H54 (cell line): ENCODE measurements around the gene SIRPB2.
A peak's percentile ranks its signal among the peaks of the same experiment; 100 is the strongest.

Source experiments
- DNase-seq: peaks from one replicate; pipeline ENCODE4 v3.0.0; 2011; ENCODE audit warnings: low spot score, mixed read lengths; ENCODE audit not compliant: insufficient read length
- FAIRE-seq: peaks from 3 replicates; lab custom pipeline; 2011; peaks lifted over from hg19 to GRCh38; lab: Jason Lieb, UNC
- POLR2A ChIP-seq: IDR thresholded peaks from 2 replicates; pipeline ENCODE4 v1.6.1; 2011; ENCODE audit warnings: low read depth, mild to moderate bottlenecking, low read length

SIRPB2 gene

DNA sequence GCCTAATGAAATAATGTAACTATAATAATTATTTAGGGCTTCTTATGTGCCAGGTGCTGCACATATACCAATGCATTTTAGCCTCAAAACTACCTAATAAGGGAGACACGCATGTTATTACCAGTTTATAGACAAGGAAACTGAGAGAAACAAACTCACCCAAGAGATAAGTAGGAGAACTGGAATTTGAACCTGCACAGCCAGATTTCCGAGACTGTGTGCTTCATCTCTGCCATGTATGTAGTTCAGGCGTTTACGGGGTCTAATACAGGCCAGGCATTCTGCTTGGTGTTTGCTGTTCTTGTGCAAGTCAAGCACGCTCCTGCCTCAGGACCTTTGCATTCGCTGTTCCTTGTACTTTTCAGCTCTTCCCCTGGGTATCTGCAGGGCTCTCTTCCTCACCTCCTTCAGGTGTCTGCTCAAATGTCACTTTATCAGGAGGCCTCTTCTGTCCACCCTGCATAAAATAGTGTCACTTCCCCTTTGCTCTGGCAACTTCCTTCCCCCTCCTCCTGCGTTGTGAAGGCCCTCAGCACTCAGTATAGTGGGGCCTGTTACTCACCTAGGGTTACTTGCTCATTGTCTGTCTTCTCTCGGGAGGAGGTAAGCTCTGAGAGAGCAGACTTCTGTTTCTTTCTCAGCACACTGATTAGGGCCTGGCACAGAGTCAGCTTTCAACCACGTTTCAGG lies 18.5 kb downstream of the SIRPB2 start:
- FAIRE-seq = no peak
- TF ChIP-seq POLR2A = no peak
- DNase-seq = no peak

DNA sequence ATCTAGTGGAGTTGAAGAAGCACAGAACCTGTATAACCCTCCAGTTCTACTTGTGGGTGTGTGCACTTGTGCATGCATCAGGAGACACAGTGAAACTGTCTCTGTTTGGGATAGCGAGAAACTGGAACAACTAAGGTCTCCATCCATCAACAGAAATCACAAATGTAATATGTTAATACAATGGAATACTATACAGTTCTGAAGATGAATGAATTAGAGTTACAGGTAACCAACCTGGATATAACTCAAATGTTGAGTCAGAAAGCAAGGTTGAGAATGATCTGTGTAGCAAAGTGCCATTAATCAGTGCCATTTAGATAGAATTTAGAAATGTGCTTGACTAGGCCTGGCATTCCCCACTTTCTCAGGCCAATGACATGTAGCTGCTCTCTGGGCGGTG lies 20.0 kb downstream of the SIRPB2 start:
- FAIRE-seq (no peak), DNase-seq (no peak)
- TF ChIP-seq POLR2A = no peak

DNA sequence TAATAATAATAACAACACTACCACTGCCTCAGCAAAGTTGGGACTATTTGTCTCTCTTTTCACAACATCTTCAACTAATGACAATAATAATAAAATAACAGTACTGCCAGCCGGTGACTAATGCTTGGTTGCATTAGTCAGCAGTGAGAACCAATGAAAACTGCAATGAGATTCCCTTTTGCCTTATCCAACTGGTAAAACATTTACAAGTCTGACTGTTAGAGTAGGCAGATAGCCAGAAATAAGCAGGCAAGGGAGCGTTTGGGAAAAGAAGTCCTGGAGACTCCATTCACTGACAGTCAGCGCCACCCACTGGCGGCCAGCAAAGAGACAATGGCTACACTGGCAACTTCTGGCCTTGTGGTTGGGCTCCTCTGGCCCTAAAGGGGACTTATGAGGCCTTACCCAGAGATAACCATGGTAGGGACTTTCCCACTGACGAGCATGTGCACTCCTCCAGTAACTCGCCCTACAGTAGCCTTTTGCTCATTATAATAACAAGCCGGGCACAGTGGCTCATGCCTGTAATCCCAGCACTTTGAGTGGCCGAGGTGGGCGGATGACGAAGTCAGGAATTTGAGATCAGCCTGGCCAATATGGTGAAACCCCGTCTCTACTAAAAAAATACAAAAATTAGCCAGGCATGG lies 21.2 kb downstream of the SIRPB2 start:
- TF ChIP-seq POLR2A = no peak

DNA sequence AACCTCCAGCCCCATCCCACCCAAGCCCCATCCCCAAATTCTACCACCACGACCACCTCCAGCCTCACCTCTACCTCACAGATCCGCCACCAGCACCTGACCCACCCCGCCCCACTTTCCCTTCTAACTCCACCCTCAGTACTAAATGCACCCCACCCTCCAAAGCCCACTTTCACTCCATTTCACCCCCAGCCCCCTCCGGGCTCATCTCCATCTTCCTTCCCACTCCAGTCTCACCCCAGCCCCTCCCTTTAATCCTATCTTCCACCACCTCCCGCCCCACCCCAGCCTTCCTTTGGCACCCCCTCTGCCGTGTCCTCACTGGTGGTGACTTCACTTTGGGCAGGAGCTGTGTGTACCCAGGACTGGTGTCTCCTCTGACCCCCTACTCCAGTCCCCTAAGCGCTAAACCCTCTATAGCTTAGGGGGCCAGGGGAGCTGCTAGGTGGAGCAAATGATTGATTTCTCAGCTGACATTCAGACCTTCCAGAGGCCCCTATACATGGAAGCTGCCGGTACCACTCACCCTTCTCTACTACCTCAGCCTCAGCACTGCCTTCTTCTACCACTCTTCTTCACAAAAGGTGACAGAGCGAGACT lies 21.8 kb downstream of the SIRPB2 start:
- no peak for TF ChIP-seq POLR2A
- DNase-seq (no peak), FAIRE-seq (no peak)

More for the DNA sequence above, 21.2 kb downstream of the SIRPB2 start:
- DNase-seq (peak; percentile 77), FAIRE-seq (peak; percentile 64)

DNA sequence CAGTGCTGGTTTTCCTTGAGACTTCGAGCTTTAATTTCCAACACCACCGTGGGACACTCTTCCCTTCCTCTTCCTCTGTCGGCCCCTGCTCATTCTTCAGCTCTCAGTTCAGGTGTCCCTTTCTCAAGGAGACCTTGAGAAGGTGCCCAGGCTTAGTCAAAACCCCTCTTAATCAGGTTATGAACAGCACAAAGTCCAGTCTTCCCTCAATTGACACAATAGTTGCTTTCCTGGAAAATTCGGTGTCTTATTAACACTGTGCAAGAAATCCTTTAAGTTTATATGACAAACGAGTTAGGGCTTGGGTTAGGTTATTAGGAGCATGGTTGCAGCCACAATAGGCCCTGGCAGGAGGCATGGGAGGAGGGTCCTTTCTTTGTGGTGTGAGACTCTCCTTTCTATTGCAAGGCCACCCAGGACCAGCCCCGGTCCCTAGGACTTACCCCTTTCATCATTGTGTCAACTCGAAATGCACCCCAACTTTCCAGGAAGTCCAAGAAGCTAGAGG lies 23.0 kb downstream of the SIRPB2 start:
- DNase-seq (no peak), FAIRE-seq (no peak)
- no peak for TF ChIP-seq POLR2A

DNA sequence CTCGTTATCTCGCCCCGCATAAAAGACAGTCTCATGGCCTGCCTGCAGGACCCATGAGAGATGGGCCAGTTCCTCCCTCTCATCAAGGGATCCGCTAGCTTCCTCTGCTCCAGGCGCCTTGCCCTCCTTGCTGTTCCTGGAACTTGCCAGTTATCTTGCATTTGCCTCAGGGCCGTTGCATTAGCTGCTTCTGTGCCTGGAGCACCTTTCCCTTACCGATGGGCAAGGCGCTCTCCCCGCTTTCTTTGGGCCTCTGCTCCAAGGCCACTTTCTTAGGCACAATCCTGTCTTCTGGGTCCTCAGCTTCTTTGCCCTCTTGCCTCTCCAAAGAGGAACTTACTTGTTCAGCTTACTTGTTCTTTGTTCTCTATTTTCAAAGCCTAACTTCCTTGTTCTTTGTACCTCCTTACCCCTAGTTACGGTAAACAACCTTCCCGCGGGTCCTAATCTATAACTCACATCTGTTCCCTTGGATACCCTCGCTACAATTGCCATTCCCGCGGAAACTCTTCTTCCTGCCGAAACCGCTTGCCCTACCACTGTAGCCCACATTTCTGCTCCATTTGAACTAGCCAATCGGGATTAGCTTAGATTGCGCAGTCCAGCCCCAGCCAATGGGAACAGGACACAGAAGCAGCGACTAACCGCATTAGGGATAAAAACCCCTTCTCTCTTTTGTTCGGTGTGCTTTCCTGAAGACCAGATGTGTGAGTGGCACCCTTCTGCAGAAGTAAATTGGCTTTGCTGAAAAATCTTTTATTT lies 23.7 kb downstream of the SIRPB2 start:
- DNase-seq = no peak
- FAIRE-seq = no peak
- TF ChIP-seq POLR2A = no peak

DNA sequence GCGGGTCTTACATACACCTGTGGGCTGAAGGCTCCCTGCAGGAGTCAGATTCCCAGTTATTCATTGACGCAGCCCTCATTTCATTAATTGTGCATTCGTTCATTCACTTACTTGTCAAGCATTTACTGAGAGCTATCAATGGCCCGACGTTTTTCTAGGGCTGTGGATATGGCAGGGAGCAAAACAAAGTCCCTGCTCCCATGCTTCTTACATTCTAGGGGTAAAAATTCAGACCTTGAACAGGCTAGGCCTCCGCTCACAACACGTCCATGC lies 24.2 kb downstream of the SIRPB2 start:
- no peak for FAIRE-seq
- no peak for TF ChIP-seq POLR2A
- DNase-seq = no peak

DNA sequence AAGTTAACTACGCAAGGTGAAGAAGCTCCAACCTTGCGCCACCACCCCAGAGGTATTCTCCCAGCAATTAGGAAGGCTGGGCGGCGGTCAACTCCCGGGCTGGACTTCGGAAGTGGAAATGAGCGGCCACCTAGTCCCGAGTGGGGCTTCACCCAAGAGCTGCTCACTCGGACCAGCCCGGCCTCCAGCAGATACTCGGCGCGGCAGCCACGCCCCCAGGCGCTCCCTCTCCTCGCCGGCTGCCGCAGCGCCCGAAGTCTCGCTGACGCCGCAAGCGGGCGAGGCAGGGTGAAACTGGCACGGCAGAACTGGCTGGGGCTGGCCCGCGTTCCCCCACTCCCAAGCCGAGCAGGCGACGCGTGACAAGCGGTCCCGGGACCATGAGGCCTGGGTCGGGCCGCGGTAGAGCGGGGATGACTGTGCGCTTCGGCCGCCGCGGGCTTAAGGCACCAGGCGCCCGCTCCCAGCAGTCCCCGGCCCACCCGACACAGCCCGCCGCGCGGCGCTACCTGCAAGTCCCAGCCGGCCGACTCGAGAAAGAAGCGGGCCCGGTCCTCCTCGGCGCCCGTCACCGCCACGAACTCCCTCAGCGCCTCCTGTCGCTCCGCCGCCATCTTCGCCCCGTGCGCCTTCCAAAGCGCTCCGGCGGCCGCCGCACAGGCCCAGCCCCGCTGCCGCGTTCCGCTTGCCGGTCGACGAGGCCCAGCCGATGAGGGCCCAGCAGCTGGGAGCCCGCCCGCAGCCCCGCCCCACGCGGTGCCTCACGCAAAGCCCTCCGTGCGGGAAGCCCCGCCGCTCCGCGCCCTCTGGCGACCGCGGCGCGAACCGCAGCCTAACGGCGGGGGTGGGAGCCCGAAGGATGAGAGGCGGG lies 24.8 kb downstream of the SIRPB2 start, which contains the start of gene NSFL1C:
Gene NSFL1C (minus strand): TSS at position 639 of the 871 bp plus-strand sequence. CDS start 25 bp downstream, at position 614.
- TF ChIP-seq POLR2A = peak; percentile 77
- FAIRE-seq (no peak), DNase-seq (peak; percentile 82)

DNA sequence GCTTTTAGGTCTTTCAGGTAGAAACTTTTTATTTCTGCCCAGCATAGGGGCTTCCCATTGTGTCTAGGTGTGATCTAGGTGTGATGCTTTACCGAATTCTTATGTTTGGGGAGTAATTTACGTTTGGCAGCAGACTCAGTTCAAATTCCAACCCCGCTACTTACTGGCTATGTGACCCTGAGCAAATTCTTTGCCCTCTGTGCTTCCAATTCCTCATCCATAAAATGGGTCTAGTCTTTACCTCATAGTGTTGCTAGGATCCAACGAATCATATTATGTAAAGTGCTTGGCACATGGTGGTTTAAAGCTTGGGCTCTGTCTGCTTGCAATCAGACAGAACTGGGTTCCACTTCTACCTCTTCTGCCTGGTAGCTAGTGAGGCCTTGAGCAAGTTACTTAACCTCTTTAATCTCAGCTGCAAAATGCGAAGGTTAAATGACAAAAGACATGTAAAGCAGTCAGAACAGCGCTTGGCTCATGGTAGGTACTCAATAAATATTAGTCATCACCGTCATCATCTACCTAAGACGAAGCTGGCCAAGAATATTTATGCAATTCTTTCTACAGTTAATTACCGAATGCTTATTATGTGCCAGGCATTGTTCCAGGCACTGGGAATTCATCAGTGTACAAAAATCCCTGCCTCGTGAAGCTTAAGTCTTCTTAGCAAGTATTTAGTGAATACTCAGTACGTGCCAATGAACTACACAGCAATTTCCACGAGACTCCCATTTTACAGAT lies 25.6 kb downstream of the SIRPB2 start:
- FAIRE-seq (no peak), DNase-seq (no peak)
- no peak for TF ChIP-seq POLR2A

DNA sequence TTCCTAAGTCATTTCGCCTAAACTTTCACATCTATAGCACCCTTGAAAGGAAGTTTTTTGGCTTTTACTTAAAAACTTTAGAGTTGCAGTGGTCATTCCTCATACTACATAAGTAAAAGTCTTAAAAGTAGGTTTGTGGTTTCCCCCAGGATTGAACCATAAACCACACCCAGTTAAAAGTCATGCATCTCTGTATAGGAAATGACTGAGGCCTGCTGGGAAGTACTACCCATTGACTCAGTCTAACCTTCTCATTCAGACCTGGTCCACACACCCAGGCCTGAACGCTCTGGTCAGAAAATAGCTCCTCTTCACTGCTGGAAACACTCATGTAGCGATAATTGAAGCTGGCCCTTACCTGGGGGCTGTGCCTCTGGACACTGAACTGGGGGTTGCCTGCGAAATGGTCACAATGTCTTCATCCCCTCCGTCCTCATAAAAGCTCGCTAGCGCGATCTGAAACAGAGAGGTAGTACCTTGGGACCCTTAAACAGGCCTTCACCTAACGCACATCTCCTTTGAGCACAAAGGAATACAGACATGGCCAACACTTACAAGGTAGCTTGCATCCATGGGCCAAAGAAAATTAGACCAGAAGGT lies 27.1 kb downstream of the SIRPB2 start:
- TF ChIP-seq POLR2A = no peak
- DNase-seq (no peak), FAIRE-seq (no peak)

DNA sequence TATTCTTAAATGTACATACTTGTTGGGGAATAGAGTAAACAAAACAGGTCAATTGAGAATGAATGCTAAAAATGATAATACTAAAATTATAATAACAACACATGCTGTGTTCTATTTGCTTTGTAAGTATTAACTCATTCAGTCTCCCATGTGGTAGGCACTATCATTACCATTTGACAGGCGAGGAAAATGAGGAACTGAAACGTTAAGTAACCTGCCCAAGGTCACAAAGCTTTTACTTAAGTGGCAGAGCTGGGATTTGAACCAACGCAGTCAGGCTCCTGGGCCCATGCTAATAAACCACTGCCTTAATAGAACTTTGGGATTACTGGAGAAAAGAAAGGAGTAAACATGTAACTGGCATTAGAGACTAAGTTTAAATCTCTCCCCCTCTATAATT lies 28.4 kb downstream of the SIRPB2 start:
- FAIRE-seq = no peak
- DNase-seq = no peak
- TF ChIP-seq POLR2A = no peak

DNA sequence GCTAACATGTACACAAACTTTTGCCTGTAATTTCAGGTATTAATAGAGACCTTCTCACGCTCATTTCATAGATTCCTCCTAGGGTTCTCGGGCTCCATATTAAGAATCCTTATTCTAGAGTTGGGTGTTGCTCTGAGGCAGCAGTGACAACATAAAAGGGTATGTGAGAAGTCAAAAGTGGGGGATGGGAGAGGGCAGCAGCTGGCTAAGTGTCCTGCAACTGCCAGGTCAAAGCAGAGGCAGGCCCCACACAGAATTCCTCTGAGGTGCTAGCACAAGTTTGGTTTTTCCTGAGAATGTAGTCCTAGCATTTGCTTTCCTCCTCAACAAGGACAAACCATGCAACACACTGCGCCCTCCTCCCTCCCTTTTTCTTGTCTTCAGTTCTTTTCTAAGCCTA lies 29.2 kb downstream of the SIRPB2 start:
- no peak for TF ChIP-seq POLR2A

More for the DNA sequence above, 29.2 kb downstream of the SIRPB2 start:
- FAIRE-seq (no peak), DNase-seq (no peak)
